Measurements from ENCODE around the gene ZBTB2. TPM values are rescaled to one million over a fixed set of nuclear protein-coding genes. Genes with fewer than 3 reads are reported as not detected.

Gene ZBTB2
- total RNA-seq, 1 experiment from 2014 or later = 16.2 TPM

- Histone ChIP-seq H3K4me1 (ENCODE audit: control insufficient read depth, insufficient read depth, low read length) (peaks cover 10% of the 10 kb centered on the region; the same call in 1 of the 2 replicates), H3K36me3 (ENCODE audit: control insufficient read depth, insufficient read depth, low read length) (peaks cover 14% of the 10 kb centered on the region; the same call in 1 of the 2 replicates), H3K27me3 (ENCODE audit: control insufficient read depth, insufficient read depth, low read length) (no peaks in the 10 kb centered on the region), H3K9me3 (ENCODE audit: control insufficient read depth, insufficient read depth, low read depth, low read length) (no peaks in the 10 kb centered on the region), H3K4me3 (ENCODE audit: low read depth in 2 of 2, low read length in 2 of 2) (no peak overlapping the region), H3K27ac (ENCODE audit: low read length) (no peak overlapping the region)
- ATAC-seq = no peak
- POLR2A ChIA-PET = no interaction called here
- TF ChIP-seq CTCF (IDR thresholded peaks at IDR 0.05) = no peak
- TF ChIP-seq TCF7L2 (IDR thresholded peaks at IDR 0.05; ENCODE audit: low read depth, low read length) = no peak
- no peak for TF ChIP-seq POLR2AphosphoS5 (IDR thresholded peaks at IDR 0.05; ENCODE audit: low read depth, low read length)
- TF ChIP-seq SIN3A (IDR thresholded peaks at IDR 0.05; ENCODE audit: borderline replicate concordance, insufficient read depth, low read depth, low read length) = no peak
- TF ChIP-seq REST (IDR thresholded peaks at IDR 0.05; ENCODE audit: insufficient read depth in 1 of 2, low read depth in 2 of 2, low read length in 1 of 2) = no peak
- intact Hi-C loops (cut with micrococcal nuclease; ENCODE audit: unreplicated experiment) = no loop called here
- CTCF ChIA-PET = no interaction called here
- in situ Hi-C loops (cut with HindIII; ENCODE audit: low pct_unique_long_range_greater_than_20kb, low sequenced_read_pairs) = no loop called here
- BruUV-seq (replicated peaks) = no TSS peak
- no peak for DNase-seq (ENCODE audit: low read depth, low spot score)
Measured at GRCh38 chr6:151353795-151354194, 37.6 kb downstream of the ZBTB2 start.

GRCh38 chr6:151352410-151353396, 38.7 kb downstream of the ZBTB2 start:
- in situ Hi-C loops (cut with HindIII; ENCODE audit: low pct_unique_long_range_greater_than_20kb, low sequenced_read_pairs) = no loop called here
- no peak overlapping the region for H3K4me3 ChIP-seq (ENCODE audit: low read depth in 2 of 2, low read length in 2 of 2)
- POLR2A ChIA-PET = interaction anchor here (0.7 kb wide), 1 partner anchor 796 kb away, joined by 3 read pairs; no protein-coding TSS in a partner anchor
- peaks cover 10% of the 10 kb centered on the region; the same call in 1 of the 2 replicates for H3K36me3 ChIP-seq (ENCODE audit: control insufficient read depth, insufficient read depth, low read length)
- H3K27ac ChIP-seq (ENCODE audit: low read length) = no peak overlapping the region
- TF ChIP-seq CTCF (IDR thresholded peaks at IDR 0.05) = no peak
- no peaks in the 10 kb centered on the region for H3K9me3 ChIP-seq (ENCODE audit: control insufficient read depth, insufficient read depth, low read depth, low read length)
- CTCF ChIA-PET = interaction anchor here (0.6 kb wide), 1 partner anchor 123 kb away, joined by 3 read pairs; no protein-coding TSS in a partner anchor
- H3K4me1 ChIP-seq (ENCODE audit: control insufficient read depth, insufficient read depth, low read length) = peaks cover 8% of the 10 kb centered on the region; the same call in 1 of the 2 replicates
- intact Hi-C loops (cut with micrococcal nuclease; ENCODE audit: unreplicated experiment) = no loop called here
- no TSS peak for BruUV-seq (replicated peaks)
- H3K27me3 ChIP-seq (ENCODE audit: control insufficient read depth, insufficient read depth, low read length) = no peaks in the 10 kb centered on the region
- no peak for DNase-seq (ENCODE audit: low read depth, low spot score)
- no peak for ATAC-seq
